H9 (cell line): ENCODE measurements around the gene GCC2. TPM values are rescaled to one million over a fixed set of nuclear protein-coding genes. Genes with fewer than 3 reads are reported as not detected.
"Not testable (repeated sequence)": the region's sequence is repeated elsewhere in the genome, so short reads cannot be mapped to it uniquely, and the experiment has no call there.

Experiments used
- DNase-seq: peaks from one replicate; pipeline ENCODE4 v3.0.0-alpha.2; 2017
- H2AFZ ChIP-seq: one replicate; pipeline ENCODE4 v1.6.1; 2013; ENCODE audit warnings: mild to moderate bottlenecking, low read length, control low read depth, moderate library complexity
- H2AK5ac ChIP-seq: 2 replicates; pipeline ENCODE4 v1.6.1; 2013; ENCODE audit warnings: low read length, control low read depth, mixed read lengths; ENCODE audit not compliant: insufficient read length
- H2BK120ac ChIP-seq: one replicate; pipeline ENCODE4 v1.6.1; 2013; ENCODE audit warnings: low read depth, mild to moderate bottlenecking, low read length, control low read depth, inconsistent platforms; ENCODE audit not compliant: poor library complexity, severe bottlenecking
- H2BK12ac ChIP-seq: 2 replicates; pipeline ENCODE4 v1.6.1; 2013; ENCODE audit warnings: low read length, control low read depth, mixed read lengths, low read depth; ENCODE audit not compliant: insufficient read length
- H2BK15ac ChIP-seq: 2 replicates; pipeline ENCODE4 v1.6.1; 2013; ENCODE audit warnings: low read depth, low read length, control low read depth
- H2BK20ac ChIP-seq: one replicate; pipeline ENCODE4 v1.6.1; 2013; ENCODE audit warnings: low read depth, mild to moderate bottlenecking, low read length, control low read depth, inconsistent platforms; ENCODE audit not compliant: poor library complexity, severe bottlenecking
- H2BK5ac ChIP-seq: 2 replicates; pipeline ENCODE4 v1.6.1; 2013; ENCODE audit warnings: low read length, control low read depth, mixed read lengths; ENCODE audit not compliant: insufficient read length
- H3K14ac ChIP-seq: 2 replicates; pipeline ENCODE4 v1.6.1; 2013; ENCODE audit warnings: low read length, control low read depth; ENCODE audit not compliant: insufficient read depth
- H3K18ac ChIP-seq: 2 replicates; pipeline ENCODE4 v1.6.1; 2013; ENCODE audit warnings: low read depth, mild to moderate bottlenecking, mixed read lengths, low read length, control low read depth; ENCODE audit not compliant: insufficient read length
- H3K23ac ChIP-seq: 2 replicates; pipeline ENCODE4 v1.6.1; 2013; ENCODE audit warnings: low read length, control low read depth, mixed read lengths, low read depth; ENCODE audit not compliant: insufficient read length
- H3K23me2 ChIP-seq: 2 replicates; pipeline ENCODE4 v1.6.1; 2013; ENCODE audit warnings: low read depth, mild to moderate bottlenecking, mixed read lengths, low read length, control low read depth; ENCODE audit not compliant: insufficient read length, poor library complexity, severe bottlenecking
- H3K27ac ChIP-seq: 2 replicates; pipeline ENCODE4 v1.5.1; 2013; ENCODE audit warnings: low read length, control low read depth, mixed read lengths, low read depth; ENCODE audit not compliant: insufficient read length
- H3K27me3 ChIP-seq: 2 replicates; pipeline ENCODE4 v1.6.1; 2013; ENCODE audit warnings: low read length, control low read depth, inconsistent platforms; ENCODE audit not compliant: insufficient read depth
- H3K4ac ChIP-seq: 2 replicates; pipeline ENCODE4 v1.6.1; 2013; ENCODE audit warnings: low read depth, mild to moderate bottlenecking, control low read depth, inconsistent platforms, low read length, moderate library complexity
- H3K4me1 ChIP-seq: 2 replicates; pipeline ENCODE4 v1.6.1; 2013; ENCODE audit warnings: low read length, control low read depth, inconsistent platforms; ENCODE audit not compliant: insufficient read depth
- H3K4me2 ChIP-seq: 2 replicates; pipeline ENCODE4 v1.6.1; 2013; ENCODE audit warnings: low read length, control low read depth, mixed read lengths; ENCODE audit not compliant: insufficient read length, insufficient read depth
- H3K56ac ChIP-seq: 2 replicates; pipeline ENCODE4 v1.6.1; 2013; ENCODE audit warnings: low read depth, mild to moderate bottlenecking, mixed read lengths, low read length, control low read depth; ENCODE audit not compliant: insufficient read length
- H3K79me1 ChIP-seq: 2 replicates; pipeline ENCODE4 v1.6.1; 2013; ENCODE audit warnings: low read depth, mild to moderate bottlenecking, moderate library complexity, low read length, control low read depth, inconsistent platforms; ENCODE audit not compliant: insufficient read depth, poor library complexity, severe bottlenecking
- H3K79me2 ChIP-seq: 2 replicates; pipeline ENCODE4 v1.6.1; 2013; ENCODE audit warnings: low read length, control low read depth, inconsistent platforms; ENCODE audit not compliant: insufficient read depth
- H3K9ac ChIP-seq: 2 replicates; pipeline ENCODE4 v1.6.1; 2013; ENCODE audit warnings: low read length, control low read depth, mixed read lengths; ENCODE audit not compliant: insufficient read length; ENCODE audit errors: extremely low read depth
- H3K9me3 ChIP-seq: one replicate; pipeline ENCODE4 v1.6.1; 2013; ENCODE audit warnings: low read depth, low read length, inconsistent platforms; ENCODE audit not compliant: control insufficient read depth
- H3T11ph ChIP-seq: one replicate; pipeline ENCODE4 v1.6.1; 2013; ENCODE audit warnings: mild to moderate bottlenecking, low read length, control low read depth, inconsistent platforms
- H4K20me1 ChIP-seq: one replicate; pipeline ENCODE4 v1.6.1; 2013; ENCODE audit not compliant: control insufficient read depth, insufficient read length, insufficient read depth
- H4K5ac ChIP-seq: 2 replicates; pipeline ENCODE4 v1.6.1; 2013; ENCODE audit warnings: low read depth, mild to moderate bottlenecking, mixed read lengths, low read length, control low read depth; ENCODE audit not compliant: insufficient read length
- H4K8ac ChIP-seq: replicated peaks from 2 replicates; pipeline ENCODE4 v1.6.1; 2013; ENCODE audit warnings: low read length, control low read depth, mixed read lengths, low read depth; ENCODE audit not compliant: insufficient read length
- H4K91ac ChIP-seq: 2 replicates; pipeline ENCODE4 v1.6.1; 2013; ENCODE audit warnings: low read depth, mild to moderate bottlenecking, moderate library complexity, mixed read lengths, low read length, control low read depth; ENCODE audit not compliant: insufficient read length
- H3K27ac Mint-ChIP-seq, 3 experiments: 2 replicates in 2 of 3; 3 replicates in 1 of 3; pipeline ENCODE4 v1.8.0; 2020 to 2021; ENCODE audit warnings: mixed read lengths in 3 of 3, mild to moderate bottlenecking in 1 of 3, moderate library complexity in 1 of 3
- H3K27me3 Mint-ChIP-seq: 2 replicates; pipeline ENCODE4 v1.8.0; 2021; ENCODE audit warnings: low read depth, mild to moderate bottlenecking, moderate library complexity, mixed read lengths
- H3K36me3 Mint-ChIP-seq, 3 experiments: 2 replicates in 2 of 3; 3 replicates in 1 of 3; pipeline ENCODE4 v1.8.0; 2020 to 2021; ENCODE audit warnings: low read depth in 3 of 3, mixed read lengths in 3 of 3; ENCODE audit not compliant: insufficient read depth in 1 of 3
- H3K4me1 Mint-ChIP-seq, 2 experiments: 2 replicates each; pipeline ENCODE4 v1.8.0; 2020; ENCODE audit warnings: mixed read lengths in 2 of 2
- H3K4me3 Mint-ChIP-seq, 2 experiments: 2 replicates in 1 of 2; 3 replicates in 1 of 2; pipeline ENCODE4 v1.8.0; 2020 to 2021; ENCODE audit warnings: mild to moderate bottlenecking in 2 of 2, mixed read lengths in 2 of 2, moderate library complexity in 1 of 2
- H3K9me3 Mint-ChIP-seq, 2 experiments: 2 replicates in 1 of 2; 3 replicates in 1 of 2; pipeline ENCODE4 v1.8.0; 2020; ENCODE audit warnings: mild to moderate bottlenecking in 2 of 2, mixed read lengths in 2 of 2, moderate library complexity in 1 of 2
- WGBS: extraction: QIAGEN DNeasy Blood & Tissue Kit; methylation state at CpG from one replicate; pipeline ENCODE4 v1.1.7; 2013; ENCODE audit warnings: missing lambda C conversion rate, low lambda C conversion rate, mixed read lengths; ENCODE audit not compliant: insufficient read length; ENCODE audit errors: extremely low coverage; 5-methylcytosine and 5-hydroxymethylcytosine counted together
- total RNA-seq: library from RNA; stranded (reverse); gene quantifications from 2 replicates; pipeline ENCODE4 v1.2.1, GENCODE V29; 2021

GCC2 gene
- total RNA-seq, 1 experiment from 2014 or later, result 53.3 TPM

DNA sequence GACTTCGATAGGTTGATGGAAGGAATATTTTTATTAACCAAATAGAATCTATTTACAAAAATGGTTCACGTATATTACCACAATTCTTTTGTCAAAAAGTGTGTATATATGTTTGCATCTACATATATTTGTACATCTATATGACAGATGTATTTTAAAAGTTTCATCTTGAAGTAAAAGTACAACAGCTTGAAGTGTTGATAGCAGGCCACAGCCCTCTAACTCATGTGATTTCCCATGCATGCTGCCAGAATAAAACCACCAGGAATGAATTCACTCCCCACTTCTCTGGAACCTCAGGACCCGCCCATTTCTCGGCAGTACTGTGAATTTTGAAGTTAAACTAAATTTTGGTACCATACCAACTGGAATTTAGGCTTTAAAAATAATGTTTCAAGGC, 58.6 kb downstream of the GCC2 start:
- WGBS, result no CpG with 5 or more reads among the region's 4 CpGs
- H4K8ac ChIP-seq, H3K4ac ChIP-seq, H3K79me2 ChIP-seq, H3K9ac ChIP-seq, H2BK20ac ChIP-seq, H4K5ac ChIP-seq, H2BK12ac ChIP-seq, H3K14ac ChIP-seq, H3K4me2 ChIP-seq, H3K27me3 Mint-ChIP-seq, H2BK120ac ChIP-seq, H4K91ac ChIP-seq, H3K18ac ChIP-seq, H4K20me1 ChIP-seq, H2AK5ac ChIP-seq, H3T11ph ChIP-seq, H3K4me1 ChIP-seq, H3K23me2 ChIP-seq, H3K23ac ChIP-seq, H3K27me3 ChIP-seq, H2AFZ ChIP-seq, H2BK5ac ChIP-seq, H3K27ac ChIP-seq, H3K9me3 Mint-ChIP-seq, H3K4me3 Mint-ChIP-seq, H3K4me1 Mint-ChIP-seq, DNase-seq, H3K56ac ChIP-seq, H3K79me1 ChIP-seq, H2BK15ac ChIP-seq, H3K27ac Mint-ChIP-seq, H3K9me3 ChIP-seq: not testable (repeated sequence)
- peaks cover 17 to 39% (median 38%) of the 10 kb centered on the region in 3 experiments for H3K36me3 Mint-ChIP-seq

DNA sequence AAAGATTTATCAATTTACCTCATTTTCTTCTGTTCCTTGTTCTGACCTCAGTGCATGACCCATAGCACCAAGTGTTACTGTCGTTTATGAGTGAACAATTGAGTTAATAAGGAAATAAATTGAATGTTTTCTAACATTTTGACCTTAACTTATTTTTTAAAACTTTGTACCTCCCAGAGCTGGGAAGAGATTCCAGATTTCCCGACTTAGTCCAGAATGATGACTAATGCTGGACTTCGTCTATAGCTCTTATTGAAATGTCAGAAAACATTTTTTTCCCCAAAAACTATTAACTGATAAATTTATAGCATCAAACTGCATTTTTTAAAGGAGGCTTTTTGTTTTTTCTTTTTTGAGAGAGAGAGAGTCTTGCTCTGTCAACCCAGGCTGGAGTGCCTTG, 63.4 kb downstream of the GCC2 start:
- H3K23me2 ChIP-seq, H2BK20ac ChIP-seq, H3K9me3 Mint-ChIP-seq, H3K27me3 Mint-ChIP-seq, H3K4me2 ChIP-seq, H4K20me1 ChIP-seq, H2BK15ac ChIP-seq, H3K4me1 ChIP-seq, H2BK5ac ChIP-seq, H3K23ac ChIP-seq, H3K56ac ChIP-seq, H2AFZ ChIP-seq, H3K27ac Mint-ChIP-seq, H4K8ac ChIP-seq, H2AK5ac ChIP-seq, H3K79me1 ChIP-seq, H3K14ac ChIP-seq, H3K18ac ChIP-seq, H3K27me3 ChIP-seq, H2BK120ac ChIP-seq, H3K4me3 Mint-ChIP-seq, H3K9me3 ChIP-seq, H3K79me2 ChIP-seq, H3K4ac ChIP-seq, H4K5ac ChIP-seq, H3K4me1 Mint-ChIP-seq, H4K91ac ChIP-seq, H2BK12ac ChIP-seq, DNase-seq, H3K27ac ChIP-seq, H3K9ac ChIP-seq, H3T11ph ChIP-seq: not testable (repeated sequence)
- peaks cover 0 to 11% (median 10%) of the 10 kb centered on the region in 3 experiments; a peak in 4 of 7 replicates for H3K36me3 Mint-ChIP-seq
- WGBS, result no CpG with 5 or more reads among the region's 3 CpGs
